ENCODE results near the gene GNAQ. TPM values are rescaled to one million over a fixed set of nuclear protein-coding genes. Genes with fewer than 3 reads are reported as not detected.

The GNAQ gene
- polyA plus RNA-seq, 1 of the 3 experiments (the other 2 are of a cell fraction): 20.9 TPM

DNA sequence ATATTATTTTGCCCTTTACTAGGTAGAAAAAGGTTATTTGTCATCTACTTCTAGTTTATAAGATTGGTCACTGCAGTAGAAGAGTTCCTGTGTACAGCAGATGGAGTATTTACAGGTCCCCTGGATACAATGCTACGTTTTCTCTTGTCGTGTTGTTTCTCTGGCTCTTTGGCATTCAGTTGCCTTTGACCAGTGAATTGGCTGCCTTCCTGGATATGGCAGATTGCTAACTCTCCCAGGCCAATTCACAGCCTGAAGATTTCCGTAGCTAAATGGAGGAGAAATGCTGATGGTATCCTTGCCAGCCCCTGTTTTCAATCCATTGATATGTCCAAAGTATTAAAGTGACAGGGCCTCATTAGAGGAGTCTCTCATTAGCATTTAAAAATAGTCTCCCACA, 32.5 kb upstream of the GNAQ start:
- no peaks in the 10 kb centered on the region for H3K9me2 ChIP-seq
- H3K9ac ChIP-seq: no peak overlapping the region
- H3K36me3 ChIP-seq (replicated peaks in 1 of 2; ENCODE audit: control insufficient read depth in 1 of 2, insufficient read depth in 2 of 2, low read length in 1 of 2): no peaks in the 10 kb centered on the region
- H3K9me3 ChIP-seq: no peaks in the 10 kb centered on the region
- no peak for TF ChIP-seq RFX5 (IDR thresholded peaks at IDR 0.05; ENCODE audit: low read length)
- TF ChIP-seq PBX3 (IDR thresholded peaks at IDR 0.05): no peak
- no peak for TF ChIP-seq ELF1 (IDR thresholded peaks at IDR 0.05)
- TF ChIP-seq RCOR1 (IDR thresholded peaks at IDR 0.05; ENCODE audit: low read length): no peak
- TF ChIP-seq MEF2A (IDR thresholded peaks at IDR 0.05; ENCODE audit: borderline replicate concordance, low read depth): no peak
- no peak for TF ChIP-seq REST (IDR thresholded peaks at IDR 0.05; ENCODE audit: low read depth, low read length)
- TF ChIP-seq NFIC (IDR thresholded peaks at IDR 0.05; ENCODE audit: borderline replicate concordance): no peak
- TF ChIP-seq, protein P1, sequence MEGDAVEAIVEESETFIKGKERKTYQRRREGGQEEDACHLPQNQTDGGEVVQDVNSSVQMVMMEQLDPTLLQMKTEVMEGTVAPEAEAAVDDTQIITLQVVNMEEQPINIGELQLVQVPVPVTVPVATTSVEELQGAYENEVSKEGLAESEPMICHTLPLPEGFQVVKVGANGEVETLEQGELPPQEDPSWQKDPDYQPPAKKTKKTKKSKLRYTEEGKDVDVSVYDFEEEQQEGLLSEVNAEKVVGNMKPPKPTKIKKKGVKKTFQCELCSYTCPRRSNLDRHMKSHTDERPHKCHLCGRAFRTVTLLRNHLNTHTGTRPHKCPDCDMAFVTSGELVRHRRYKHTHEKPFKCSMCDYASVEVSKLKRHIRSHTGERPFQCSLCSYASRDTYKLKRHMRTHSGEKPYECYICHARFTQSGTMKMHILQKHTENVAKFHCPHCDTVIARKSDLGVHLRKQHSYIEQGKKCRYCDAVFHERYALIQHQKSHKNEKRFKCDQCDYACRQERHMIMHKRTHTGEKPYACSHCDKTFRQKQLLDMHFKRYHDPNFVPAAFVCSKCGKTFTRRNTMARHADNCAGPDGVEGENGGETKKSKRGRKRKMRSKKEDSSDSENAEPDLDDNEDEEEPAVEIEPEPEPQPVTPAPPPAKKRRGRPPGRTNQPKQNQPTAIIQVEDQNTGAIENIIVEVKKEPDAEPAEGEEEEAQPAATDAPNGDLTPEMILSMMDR (IDR thresholded peaks at IDR 0.05): no peak
- no peak for TF ChIP-seq FOXJ3 (CRISPR knock-in tag; IDR thresholded peaks at IDR 0.05)
- no peak for TF ChIP-seq TEAD4 (IDR thresholded peaks at IDR 0.05; ENCODE audit: borderline replicate concordance, insufficient read depth)
- no peak for TF ChIP-seq GATA2 (CRISPR knock-in tag; IDR thresholded peaks at IDR 0.05)
- TF ChIP-seq, protein P2, sequence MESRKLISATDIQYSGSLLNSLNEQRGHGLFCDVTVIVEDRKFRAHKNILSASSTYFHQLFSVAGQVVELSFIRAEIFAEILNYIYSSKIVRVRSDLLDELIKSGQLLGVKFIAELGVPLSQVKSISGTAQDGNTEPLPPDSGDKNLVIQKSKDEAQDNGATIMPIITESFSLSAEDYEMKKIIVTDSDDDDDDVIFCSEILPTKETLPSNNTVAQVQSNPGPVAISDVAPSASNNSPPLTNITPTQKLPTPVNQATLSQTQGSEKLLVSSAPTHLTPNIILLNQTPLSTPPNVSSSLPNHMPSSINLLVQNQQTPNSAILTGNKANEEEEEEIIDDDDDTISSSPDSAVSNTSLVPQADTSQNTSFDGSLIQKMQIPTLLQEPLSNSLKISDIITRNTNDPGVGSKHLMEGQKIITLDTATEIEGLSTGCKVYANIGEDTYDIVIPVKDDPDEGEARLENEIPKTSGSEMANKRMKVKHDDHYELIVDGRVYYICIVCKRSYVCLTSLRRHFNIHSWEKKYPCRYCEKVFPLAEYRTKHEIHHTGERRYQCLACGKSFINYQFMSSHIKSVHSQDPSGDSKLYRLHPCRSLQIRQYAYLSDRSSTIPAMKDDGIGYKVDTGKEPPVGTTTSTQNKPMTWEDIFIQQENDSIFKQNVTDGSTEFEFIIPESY (IDR thresholded peaks at IDR 0.05; ENCODE audit: borderline replicate concordance, low read depth): no peak
- TF ChIP-seq YY1 (IDR thresholded peaks at IDR 0.05; ENCODE audit: low read depth): no peak
- TF ChIP-seq JUND (IDR thresholded peaks at IDR 0.05): no peak
- no peak for TF ChIP-seq FOSL2 (IDR thresholded peaks at IDR 0.05; ENCODE audit: borderline replicate concordance, low read depth)
- no peak for TF ChIP-seq GABPA (IDR thresholded peaks at IDR 0.05; ENCODE audit: low read depth)
- TF ChIP-seq SMC3 (IDR thresholded peaks at IDR 0.05; ENCODE audit: low read depth, low read length): no peak
- no peak for TF ChIP-seq EP300 (IDR thresholded peaks at IDR 0.05; ENCODE audit: borderline replicate concordance in 1 of 2, low read depth in 1 of 2, low read length in 1 of 2)
- no peaks in the 10 kb centered on the region for H3F3A ChIP-seq (replicated peaks; ENCODE audit: insufficient read depth)
- no peak for DNase-seq
- no peak overlapping the region for H2AFZ ChIP-seq (ENCODE audit: low read depth)
- H3K27me3 ChIP-seq (ENCODE audit: insufficient read depth): no peaks in the 10 kb centered on the region
- H3K4me1 ChIP-seq (ENCODE audit: control insufficient read depth in 1 of 2, insufficient read depth in 2 of 2, low read depth in 1 of 2, low read length in 1 of 2): no peaks in the 10 kb centered on the region
- H3K4me3 ChIP-seq (ENCODE audit: low read depth in 2 of 2, low read length in 1 of 2): no peak overlapping the region
- POLR2A ChIA-PET: no interaction called here
- no peak overlapping the region for H3K4me2 ChIP-seq
- H4K20me1 ChIP-seq (ENCODE audit: insufficient read depth): no peaks in the 10 kb centered on the region
- H3K27ac ChIP-seq (ENCODE audit: low read depth in 2 of 2, low read length in 1 of 2): no peak overlapping the region
- H3K79me2 ChIP-seq (ENCODE audit: insufficient read depth): no peaks in the 10 kb centered on the region
- WGBS (ENCODE audit: low lambda C conversion rate): 34% methylated on average over 3 of the region's 3 CpGs
- CTCF ChIA-PET: no interaction called here

Data from SK-N-SH (cell line).